NCI-H69 (cell line): ENCODE measurements around the gene CLN3.
A peak's percentile ranks its signal among the peaks of the same experiment; 100 is the strongest.
"Not testable (repeated sequence)": the region's sequence is repeated elsewhere in the genome, so short reads cannot be mapped to it uniquely, and the experiment has no call there.

Experiments
- DNase-seq: peaks from one replicate; lab custom pipeline; 2025; lab: John Stamatoyannopoulos, UW

CLN3 gene

GRCh38 chr16:28494121-28494851, 2.4 kb upstream of the CLN3 start, which contains the start of gene APOBR:
APOBR (plus strand) TSS chr16:28494643; CDS start chr16:28494682, 39 bp downstream.
- no peak for DNase-seq

DNA sequence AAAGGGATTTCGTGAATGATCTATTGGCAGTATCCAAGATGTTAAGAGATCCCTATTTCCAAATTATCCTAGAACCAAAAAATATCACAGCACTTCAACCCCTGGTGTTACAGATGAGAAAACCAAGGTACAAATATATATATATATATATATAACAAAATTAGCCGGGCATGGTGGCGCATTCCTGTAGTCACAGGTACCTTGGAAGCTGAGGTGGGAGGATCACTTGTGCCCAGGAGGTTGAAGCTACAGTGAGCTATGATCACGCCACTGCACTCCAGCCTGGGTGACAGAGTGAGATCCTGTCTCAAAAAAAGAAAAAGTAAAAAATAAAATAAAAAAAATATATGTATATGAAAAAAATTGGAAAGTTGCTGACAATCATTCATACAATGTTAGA, 637 bp upstream of the CLN3 start:
- DNase-seq = no peak

- DNase-seq = peak; percentile 42
Observed at GRCh38 chr16:28491230-28491969, 474 bp downstream of the CLN3 start.

DNA sequence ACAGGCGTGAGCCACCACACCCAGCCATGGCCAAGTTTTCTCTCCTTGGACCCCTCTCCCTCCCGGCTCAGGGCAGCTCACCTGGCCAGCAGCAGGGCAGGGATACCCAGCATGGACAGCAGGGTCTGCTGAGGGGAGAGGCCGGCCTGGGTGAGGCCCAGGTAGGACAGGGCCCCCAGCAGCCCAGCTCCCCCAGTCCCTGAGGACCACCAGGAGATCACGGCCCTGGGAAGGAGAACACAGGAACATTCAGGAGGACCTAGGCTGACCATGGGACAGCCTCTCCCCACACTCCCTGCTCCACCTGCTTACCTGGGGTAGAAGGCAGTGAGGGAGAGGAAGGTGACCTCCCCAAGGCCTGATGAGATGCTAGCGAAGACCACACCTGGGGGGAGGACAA, 5.6 kb downstream of the CLN3 start:
- DNase-seq = no peak

DNA sequence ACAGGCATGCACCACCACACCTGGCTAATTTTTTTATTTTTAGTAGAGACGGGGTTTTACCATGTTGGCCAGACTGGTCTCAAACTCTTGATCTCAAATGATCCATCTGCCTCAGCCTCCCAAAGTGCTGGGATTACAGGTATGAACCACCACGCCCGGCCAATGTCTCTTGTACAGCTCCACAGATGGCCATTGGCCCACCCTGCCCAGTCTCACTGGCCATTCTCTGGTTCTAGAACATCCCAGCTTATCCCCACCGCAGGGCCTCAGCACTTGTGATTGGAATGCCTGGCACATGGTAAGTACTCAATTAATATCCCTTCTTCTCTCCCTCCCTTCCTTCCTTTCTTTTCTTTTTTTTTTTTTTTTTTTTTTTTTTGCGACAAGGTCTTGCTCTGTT, 8.5 kb downstream of the CLN3 start:
- DNase-seq = not testable (repeated sequence)

GRCh38 chr16:28482026-28482425, 9.8 kb downstream of the CLN3 start:
- no peak for DNase-seq

DNA sequence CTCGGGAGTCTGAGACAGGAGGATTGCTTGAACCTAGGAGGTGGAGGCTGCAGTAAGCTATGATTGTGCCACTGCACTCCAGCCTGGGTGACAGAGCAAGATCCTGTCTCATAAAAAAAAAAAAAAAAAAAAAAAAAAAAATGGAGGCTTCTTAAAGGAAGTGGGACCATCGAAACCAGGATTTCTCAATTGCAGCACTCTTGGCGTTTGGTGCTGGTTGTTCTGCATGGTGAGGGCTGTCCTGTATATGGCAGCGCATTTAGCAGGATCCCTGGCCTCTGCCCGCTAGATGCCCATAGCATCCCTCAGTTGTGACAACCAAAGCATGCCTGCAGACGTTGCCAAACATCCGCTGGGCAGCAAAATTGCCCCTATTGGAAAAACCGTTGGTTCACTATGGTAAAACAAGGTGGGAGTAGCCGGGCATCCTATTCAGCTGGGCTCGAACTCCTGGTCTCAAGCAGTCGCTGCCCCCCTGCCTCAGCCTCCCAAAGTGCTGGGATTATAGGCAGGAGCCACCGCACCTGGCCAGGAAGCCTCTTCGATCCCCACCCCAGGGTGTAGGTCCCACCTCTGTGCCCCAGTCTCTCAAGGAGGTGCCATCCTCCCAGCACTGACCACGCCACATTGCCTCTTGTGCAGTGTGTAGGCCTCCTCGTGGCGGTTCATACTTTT, 13.2 kb downstream of the CLN3 start:
- DNase-seq = no peak

GRCh38 chr16:28477311-28477920, 14.5 kb downstream of the CLN3 start:
- DNase-seq = no peak

DNA sequence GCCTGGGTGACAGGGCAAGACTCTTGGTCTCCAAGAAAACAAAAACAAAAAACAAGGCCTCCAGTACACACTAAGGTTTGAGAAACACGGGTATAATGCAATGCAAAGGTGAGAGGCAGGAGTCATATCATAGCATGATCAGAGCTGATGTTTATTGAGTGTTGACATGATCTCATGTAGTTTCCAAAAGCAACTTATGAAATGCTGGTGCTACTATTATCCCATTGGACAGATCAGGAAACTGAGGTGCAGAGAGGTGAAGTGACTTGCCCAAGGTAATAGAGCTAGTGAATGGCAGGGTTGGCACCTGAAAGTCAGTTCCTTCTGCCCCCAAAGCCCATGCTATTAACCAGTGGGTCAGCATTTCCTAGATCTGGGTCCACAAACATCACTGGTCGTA, 16.7 kb downstream of the CLN3 start:
- no peak for DNase-seq

DNA sequence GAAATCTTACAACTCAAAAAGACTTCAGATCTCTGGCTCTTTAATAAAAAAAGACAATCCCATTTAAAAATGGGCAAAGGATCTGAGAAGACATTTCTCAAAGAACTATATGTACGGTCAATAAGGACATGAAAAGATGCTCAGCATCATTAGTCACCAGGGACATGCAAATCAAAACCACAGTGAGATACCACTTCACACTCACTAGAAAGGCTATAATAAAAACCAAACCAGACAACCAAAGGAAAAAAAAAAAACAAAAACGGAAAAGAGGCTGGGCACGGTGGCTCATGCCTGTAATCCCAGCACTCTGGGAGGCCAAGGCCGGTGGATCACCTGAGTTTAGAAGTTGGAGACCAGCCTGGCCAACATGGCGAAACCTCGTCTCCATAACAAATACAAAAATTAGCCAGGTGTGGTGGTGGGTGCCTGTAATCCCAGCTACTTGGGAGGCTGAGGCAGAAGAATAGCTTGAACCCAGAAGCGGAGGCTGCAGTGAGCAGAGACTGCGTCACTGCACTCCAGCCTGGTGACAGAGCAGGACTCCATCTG, 18.1 kb downstream of the CLN3 start:
- no peak for DNase-seq

- not testable (repeated sequence) for DNase-seq
Observed at GRCh38 chr16:28447081-28447480, 44.8 kb downstream of the CLN3 start.

DNA sequence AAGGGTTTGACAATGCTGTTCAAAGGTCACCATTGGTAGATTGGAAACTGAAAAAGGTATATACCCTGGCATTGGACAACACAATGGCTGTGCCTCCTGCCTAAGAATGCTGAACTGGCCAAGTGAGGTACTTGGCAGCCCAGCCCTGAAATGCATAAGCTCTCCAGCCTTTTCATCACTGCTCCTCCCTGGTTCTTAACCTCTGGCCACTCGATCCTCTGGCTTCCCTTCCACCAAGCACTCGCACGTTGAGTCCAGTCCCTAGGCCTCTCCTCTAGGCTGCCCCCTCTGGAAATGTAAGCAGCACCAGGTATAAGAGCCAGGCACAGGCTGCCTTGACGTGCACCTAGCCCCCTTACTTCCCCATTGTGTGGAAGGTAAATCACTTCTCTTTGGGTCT, 45.5 kb downstream of the CLN3 start:
- not testable (repeated sequence) for DNase-seq

- not testable (repeated sequence) for DNase-seq
Observed at GRCh38 chr16:28443943-28444342, 47.9 kb downstream of the CLN3 start.

GRCh38 chr16:28438899-28439298, 53.0 kb downstream of the CLN3 start:
- not testable (repeated sequence) for DNase-seq

- not testable (repeated sequence) for DNase-seq
Observed at GRCh38 chr16:28435340-28435739, 56.5 kb downstream of the CLN3 start.
